Erythroblast (primary cell): Measurements from ENCODE around the gene REELD1.
A peak's percentile ranks its signal among the peaks of the same experiment; 100 is the strongest.

Experiments used
- DNase-seq, 2 experiments: peaks; one replicate each; lab custom pipeline; 2025; lab: John Stamatoyannopoulos, UW
- GATA1 ChIP-seq: IDR thresholded peaks from 2 replicates; pipeline ENCODE4 v1.6.1; 2011; ENCODE audit warnings: low read depth, mild to moderate bottlenecking, control low read depth, low read length, moderate library complexity
- POLR2A ChIP-seq: IDR thresholded peaks from 2 replicates; pipeline ENCODE4 v1.6.1; 2011; ENCODE audit warnings: mild to moderate bottlenecking, low read length

REELD1 gene

GRCh38 chr4:146214238-146214637, at the start of gene REELD1:
Gene REELD1 (plus strand): TSS chr4:146214538. CDS start chr4:146216953, 2,415 bp downstream.
- no peak for TF ChIP-seq POLR2A
- no peak for DNase-seq

DNA sequence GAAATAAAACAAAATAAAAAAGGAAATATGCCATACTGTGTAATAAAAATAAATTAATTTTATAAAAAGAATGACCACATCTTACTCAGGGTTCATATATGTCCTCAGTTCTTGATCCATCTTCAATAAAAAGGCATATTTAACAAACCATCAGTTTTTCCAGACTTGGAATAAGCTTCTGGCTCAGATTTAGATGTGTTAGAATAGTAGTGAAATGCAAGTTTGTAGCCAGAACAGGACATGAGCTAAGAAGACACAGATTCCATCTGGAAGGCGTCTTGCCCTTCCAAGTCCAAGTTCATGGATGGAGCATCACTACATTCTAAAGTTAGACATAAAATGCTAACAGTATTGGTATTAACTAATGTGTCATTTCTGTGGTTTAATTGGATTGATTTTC, 49.1 kb upstream of the REELD1 start:
- no peak for DNase-seq
- TF ChIP-seq POLR2A (no peak), GATA1 (no peak)

DNA sequence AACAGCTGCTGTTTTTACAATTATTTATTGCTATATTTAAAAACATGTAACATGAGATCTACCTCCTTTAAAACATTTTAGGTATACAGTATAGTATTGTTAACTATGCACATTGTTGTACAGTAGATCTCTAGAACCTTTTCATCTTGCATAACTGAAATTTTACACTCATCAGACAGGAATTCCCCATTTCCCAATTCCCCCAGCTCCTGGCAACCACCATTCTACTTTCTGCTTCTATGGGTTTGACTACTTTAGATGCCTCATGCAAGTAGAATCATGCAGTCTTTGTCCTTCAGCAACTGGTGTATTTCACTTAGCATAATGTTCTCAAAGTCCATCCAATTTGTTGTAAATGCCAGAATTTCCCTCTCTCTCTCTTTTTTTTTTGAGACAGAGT, 48.5 kb upstream of the REELD1 start:
- TF ChIP-seq GATA1 (no peak), POLR2A (no peak)
- no peak for DNase-seq

DNA sequence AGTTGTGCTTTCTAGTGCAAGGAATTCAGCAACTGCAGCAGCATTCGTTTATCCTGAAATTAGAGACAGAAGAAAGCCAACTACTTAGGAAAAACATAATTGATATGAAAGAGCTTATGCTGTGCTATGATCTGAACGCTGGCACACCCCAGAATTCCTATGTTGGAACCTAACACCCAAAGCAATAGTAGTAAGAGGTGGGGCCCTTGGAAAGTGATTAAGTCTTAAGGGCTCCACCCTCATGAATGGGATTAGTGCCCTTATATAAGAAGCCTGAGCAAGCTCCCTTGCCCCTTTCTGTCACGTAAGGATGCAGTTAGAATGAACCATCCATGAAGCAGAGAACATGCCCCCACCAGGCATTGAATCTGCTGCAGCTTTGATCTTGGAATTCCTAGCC, 44.2 kb upstream of the REELD1 start:
- no peak for DNase-seq
- no peak for TF ChIP-seq POLR2A

- DNase-seq = peak; percentile 86 to 90
- TF ChIP-seq GATA1 (no peak), POLR2A (peak; percentile 71)
Observed at GRCh38 chr4:146175541-146176453, 38.5 kb upstream of the REELD1 start, which contains the start of gene LSM6. Gene LSM6 (plus strand): TSS chr4:146175718. CDS start chr4:146182922, 7,204 bp downstream.

DNA sequence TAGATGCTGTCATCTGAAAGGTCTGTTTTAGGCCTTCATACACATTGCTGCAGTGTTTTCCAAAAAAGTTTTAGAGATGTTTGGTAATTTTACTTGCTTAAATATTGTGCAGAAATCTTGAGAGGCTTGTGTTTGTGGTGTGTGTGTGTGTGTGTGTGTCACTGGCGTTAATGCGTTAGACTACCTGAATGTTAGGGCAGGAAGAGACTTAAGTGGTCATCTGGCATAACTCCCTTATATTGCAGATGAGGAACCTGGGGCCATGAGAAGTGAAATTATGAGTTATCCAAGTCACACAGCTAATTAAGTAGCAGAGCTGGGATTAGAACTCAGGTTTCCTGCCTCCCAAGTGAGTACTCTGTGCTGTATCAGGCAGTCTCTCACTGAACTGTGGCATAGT, 37.4 kb upstream of the REELD1 start:
- TF ChIP-seq GATA1 (no peak), POLR2A (no peak)
- peak in 1 of 2 experiments; percentile 18 for DNase-seq

- TF ChIP-seq POLR2A = no peak
- no peak for TF ChIP-seq GATA1
- DNase-seq = peak; percentile 6 to 13
Observed at GRCh38 chr4:146178126-146178525, 36.2 kb upstream of the REELD1 start.

- TF ChIP-seq POLR2A (no peak), GATA1 (no peak)
- no peak for DNase-seq
Observed at GRCh38 chr4:146179784-146180370, 34.5 kb upstream of the REELD1 start.

DNA sequence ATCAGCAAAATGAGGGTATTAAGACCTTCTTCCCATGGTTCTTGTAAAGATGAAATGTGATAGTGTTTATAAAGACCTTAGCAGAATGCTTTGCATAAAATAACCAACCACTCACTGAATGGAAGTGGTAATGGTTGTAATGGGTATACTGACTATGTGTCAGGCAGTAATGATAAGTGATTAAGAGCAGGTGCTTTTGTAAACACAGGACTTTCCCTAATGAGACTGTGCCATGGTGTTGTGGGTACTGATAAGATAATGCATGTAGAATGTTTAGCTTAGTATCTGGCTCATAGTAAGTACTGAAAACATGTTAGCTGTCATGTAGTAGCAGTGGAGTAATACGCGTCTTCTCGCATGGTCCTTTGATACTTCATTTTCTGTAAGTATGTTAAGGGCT, 31.9 kb upstream of the REELD1 start:
- DNase-seq = peak; percentile 33 to 71
- TF ChIP-seq POLR2A (peak; percentile 21), GATA1 (no peak)

- DNase-seq = no peak
- TF ChIP-seq POLR2A (no peak), GATA1 (no peak)
Observed at GRCh38 chr4:146183209-146183608, 31.1 kb upstream of the REELD1 start.

- DNase-seq = no peak
- no peak for TF ChIP-seq POLR2A
- TF ChIP-seq GATA1 = no peak
Observed at GRCh38 chr4:146186041-146186440, 28.3 kb upstream of the REELD1 start.

- no peak for DNase-seq
- TF ChIP-seq GATA1 = no peak
- TF ChIP-seq POLR2A = no peak
Observed at GRCh38 chr4:146186596-146186995, 27.7 kb upstream of the REELD1 start.

- TF ChIP-seq POLR2A (no peak), GATA1 (no peak)
- DNase-seq = no peak
Observed at GRCh38 chr4:146190456-146190855, 23.9 kb upstream of the REELD1 start.

DNA sequence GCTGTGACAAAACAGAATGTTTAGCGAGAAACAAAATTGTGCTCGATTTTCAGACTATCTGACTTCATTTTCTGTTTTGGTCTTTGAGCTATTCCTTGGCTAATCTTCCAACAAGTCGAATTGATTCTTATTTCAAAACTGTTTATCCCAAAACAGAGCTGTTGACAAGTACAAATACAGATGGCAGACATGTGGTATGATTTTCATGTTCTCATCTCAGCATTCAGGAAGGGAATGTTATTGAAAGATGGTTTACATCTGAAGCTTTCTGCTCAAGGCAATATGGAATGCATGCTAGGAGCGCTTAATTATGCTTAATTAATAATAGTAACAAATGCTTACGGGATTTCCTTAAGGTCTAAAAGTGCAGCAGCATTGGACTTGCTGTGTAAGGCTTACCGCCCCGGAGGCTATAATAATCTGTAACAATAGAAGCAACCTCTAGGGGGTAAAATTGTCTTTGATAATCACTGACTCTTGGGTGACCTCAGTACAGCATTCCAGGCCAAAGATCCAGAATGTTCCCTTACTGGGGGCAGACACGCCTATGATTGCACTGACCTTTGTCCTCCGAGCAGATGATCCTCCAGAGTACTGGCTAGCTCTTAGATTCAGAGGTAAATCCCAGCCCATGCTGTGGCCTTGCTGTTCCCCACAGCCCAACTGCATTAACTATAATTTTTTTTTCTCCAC, 22.4 kb upstream of the REELD1 start:
- DNase-seq = no peak
- no peak for TF ChIP-seq POLR2A
